HG02588 (cell line): ENCODE results near the gene DENND6B.

ENCODE experiments used
- ATAC-seq: cut with Tn5 transposase; IDR thresholded peaks from one replicate; pipeline ENCODE4 v1.9.1; 2021; ENCODE audit warnings: mild to moderate bottlenecking, moderate library complexity; ENCODE audit not compliant: unreplicated experiment

The DENND6B gene

GRCh38 chr22:50316114-50317065 is 10.4 kb downstream of the DENND6B start:
- no peak for ATAC-seq

DNA sequence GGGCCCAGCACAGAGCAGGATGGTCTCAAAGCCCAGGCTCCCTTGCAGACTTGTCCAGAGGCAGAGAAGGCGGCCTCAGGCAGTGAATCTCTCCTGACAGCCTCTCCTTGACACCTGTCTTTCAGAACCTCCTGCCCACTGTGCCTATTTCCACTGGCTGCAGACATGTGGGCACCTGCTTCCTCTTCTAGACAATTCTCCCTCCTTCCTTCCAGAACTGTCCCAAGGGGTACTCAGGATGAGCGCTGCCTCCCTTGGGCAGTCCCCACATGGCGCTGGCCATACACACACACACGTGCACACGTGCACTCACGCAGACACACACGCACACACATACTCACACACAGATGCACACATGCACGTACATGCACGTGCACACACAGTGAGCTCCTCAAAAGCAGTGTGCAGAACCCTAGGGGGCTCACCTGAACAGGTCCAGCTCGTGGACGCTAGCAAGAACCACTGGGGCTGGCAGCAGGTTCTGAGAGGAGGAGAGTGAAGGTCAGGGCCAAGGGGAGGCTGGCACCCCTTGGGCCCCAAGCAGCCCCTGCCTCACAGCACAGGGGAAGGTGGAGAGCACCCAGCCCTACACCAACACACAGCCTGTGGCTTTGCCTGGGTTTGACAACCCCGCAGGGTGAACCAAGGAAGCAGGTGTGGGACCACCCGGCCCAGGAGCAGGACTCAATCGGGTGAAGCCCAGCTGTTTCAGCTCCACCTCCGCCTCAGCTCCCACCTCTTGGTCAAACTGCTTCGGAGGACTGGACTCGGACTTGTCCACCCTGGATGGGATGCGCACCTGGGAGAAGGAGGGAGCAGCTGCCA is 11.3 kb downstream of the DENND6B start:
- ATAC-seq = peak; percentile 14

DNA sequence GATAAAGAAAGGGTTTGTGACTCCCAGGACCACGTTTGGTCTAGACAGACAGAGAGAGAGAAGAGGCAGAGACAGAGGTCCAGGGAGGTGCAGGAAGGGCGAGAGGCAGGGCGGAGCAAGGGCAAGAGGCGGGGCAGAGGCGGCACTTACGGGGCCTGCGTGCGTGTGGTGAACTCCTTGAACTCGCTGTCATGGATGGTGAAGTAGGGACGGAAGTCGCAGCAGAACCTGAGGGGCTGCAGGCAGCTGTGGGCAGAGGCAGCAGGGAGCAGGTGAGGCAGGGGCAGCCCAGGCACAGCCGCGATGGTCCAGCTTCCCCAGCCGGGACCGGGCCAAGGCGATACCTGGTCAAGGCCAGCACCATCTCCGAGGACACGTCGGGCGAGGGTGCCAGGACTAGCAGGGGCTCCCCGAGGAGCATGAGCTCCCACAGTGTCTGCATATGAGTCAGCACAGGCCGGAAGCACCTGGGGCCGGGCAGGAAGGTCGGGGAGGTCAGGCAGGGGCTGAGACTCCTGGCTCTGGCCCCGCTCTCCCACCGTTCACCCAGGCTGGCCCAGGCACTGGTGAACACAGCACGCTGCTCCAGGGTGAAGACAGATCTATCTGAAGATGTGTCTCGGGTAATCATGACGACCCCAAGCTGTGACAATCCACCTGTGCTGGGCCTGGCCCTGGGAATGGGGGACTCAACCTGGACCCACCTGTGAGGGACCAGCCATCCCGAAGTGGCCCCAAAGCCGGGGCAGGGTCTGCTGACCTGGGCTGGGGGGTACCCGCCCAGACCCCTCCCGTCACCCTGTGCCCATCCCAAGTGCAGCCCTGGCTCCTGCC is 12.1 kb downstream of the DENND6B start:
- peak; percentile 67 for ATAC-seq

DNA sequence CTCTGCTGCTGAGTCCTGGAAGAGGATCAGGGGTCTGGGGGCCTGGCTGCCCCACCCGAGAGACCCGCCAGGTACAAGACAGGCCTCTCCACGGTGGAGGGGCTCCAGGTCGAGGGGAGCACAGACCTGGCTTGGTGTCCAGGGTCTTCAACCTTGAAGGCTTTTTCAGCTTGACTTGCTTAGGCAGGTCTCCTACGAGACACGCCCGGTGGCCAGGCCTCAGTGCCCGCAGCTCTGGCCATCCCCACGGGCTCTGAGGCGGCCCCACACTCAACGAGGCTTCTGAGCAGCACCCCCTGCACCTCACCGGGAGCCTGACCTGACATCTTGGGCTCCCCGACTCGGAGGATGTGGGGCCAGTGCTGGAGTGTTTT is 12.7 kb downstream of the DENND6B start:
- no peak for ATAC-seq

- no peak for ATAC-seq
These were observed 13.2 kb downstream of the DENND6B start for GRCh38 chr22:50313600-50313999.

- no peak for ATAC-seq
These were observed 13.8 kb downstream of the DENND6B start for GRCh38 chr22:50313021-50313420.

- no peak for ATAC-seq
These were observed 14.4 kb downstream of the DENND6B start for GRCh38 chr22:50312371-50312770.

- ATAC-seq = no peak
These were observed 15.0 kb downstream of the DENND6B start for GRCh38 chr22:50311606-50312351.

DNA sequence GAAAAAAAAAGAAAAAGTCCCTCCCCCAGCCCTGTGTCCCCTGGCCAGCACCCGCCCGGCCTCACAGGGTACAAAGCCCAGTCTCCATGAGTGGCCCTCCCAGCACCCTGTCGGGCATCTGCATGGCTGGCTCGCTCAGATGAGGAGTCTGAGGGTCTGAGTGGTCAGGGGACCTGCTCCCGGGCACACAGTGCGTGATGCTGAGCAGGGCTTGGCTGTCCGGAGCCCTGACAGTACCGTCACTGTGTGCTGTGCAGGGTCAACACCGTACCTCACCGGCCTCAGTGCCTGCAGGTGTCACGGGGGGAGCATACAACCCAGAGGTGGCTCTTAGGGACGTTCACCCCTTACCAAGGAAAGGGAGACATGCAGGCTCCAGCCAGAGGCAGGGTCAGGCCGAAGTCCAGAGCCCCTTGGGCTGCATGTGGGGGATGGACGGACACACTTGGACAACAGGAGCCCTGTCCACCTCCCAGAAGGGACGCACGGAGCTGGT is 15.8 kb downstream of the DENND6B start:
- no peak for ATAC-seq

GRCh38 chr22:50310031-50310722 is 16.6 kb downstream of the DENND6B start:
- no peak for ATAC-seq

GRCh38 chr22:50309601-50309991 is 17.2 kb downstream of the DENND6B start:
- ATAC-seq = no peak

DNA sequence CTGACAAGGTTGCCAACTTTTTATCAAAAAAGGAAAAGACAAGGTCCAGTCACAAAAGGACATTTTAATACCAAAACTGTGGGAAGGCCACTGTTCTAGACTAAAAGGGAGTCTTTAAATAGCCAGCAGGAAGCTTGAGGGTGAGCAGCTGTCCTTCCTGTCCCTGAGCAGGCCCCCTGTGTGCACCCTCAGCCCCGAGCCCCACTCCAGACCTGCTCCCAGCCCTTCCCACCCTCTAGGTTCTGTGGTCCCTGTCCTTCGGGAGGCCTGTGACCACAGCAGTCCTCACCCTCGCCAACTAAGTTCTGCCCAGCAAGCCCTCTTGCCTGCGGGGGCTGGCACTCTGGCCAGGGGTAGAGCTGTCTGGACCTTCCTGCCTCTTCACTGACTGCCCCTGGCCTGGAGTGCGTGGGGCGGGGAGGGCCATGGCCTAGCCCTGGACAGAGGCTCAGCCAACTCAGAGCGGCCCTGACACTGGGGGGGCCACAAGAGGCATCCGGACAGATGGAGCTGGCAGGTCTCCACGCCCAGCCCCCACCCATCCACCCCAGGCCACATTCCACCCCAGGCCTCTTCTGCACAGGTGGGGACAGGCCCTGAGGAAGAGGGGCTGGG is 17.7 kb downstream of the DENND6B start:
- no peak for ATAC-seq

DNA sequence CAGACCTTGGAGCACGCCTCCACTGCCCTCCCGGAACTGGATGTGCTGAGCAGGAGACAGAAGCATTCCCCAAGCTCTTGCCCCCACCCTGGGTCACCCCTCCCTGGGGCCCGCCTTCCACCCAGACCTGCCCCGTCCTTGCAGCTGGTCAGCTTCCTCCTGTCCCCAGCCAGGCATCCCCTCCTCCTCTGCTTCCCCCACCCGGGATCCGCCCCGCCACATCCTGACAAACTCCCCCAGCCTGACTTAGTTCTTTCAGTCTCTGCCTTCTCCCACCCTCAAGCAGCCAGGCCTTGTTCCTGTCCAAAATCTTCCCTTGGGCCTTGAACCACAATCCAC is 18.2 kb downstream of the DENND6B start:
- no peak for ATAC-seq

GRCh38 chr22:50307890-50308596 is 18.8 kb downstream of the DENND6B start:
- ATAC-seq = no peak

- ATAC-seq = no peak
These were observed 19.8 kb downstream of the DENND6B start, which contains the start of gene PLXNB2 for GRCh38 chr22:50306753-50307749. PLXNB2 (minus strand) TSS chr22:50307646; CDS start chr22:50290584, 17,062 bp downstream.

DNA sequence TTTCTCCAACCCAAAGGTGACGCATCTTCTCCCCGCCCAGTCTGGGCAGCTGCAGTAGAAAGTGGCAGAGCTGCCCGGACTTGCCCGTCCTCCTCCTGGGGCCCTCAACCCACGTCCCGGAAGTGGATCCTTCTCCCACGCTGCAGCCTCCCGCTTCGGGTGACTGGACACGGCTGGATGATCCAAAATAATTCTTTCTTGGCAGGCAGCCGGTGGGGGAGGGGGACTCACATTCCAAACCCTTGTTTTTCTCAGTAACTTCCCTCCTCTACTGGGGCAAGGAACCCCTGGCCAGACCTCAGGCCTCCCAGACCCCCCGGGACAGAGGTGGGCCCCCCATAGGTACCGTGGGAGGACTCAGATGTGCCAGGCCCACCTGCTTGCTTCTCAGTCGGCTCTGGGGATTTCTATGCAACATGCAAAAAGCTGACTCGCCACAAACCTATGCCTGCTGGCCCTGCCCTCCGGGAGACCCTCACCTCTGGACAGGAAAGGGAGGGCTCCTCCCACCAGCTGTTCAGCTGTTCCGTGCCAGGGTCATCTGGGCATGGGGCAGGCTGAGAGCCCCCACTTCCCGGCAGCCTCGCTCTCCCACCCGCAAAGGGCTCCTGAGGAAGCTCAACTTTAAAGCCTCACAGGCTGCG is 20.8 kb downstream of the DENND6B start:
- peak; percentile 43 for ATAC-seq
